Measurements from ENCODE around the gene XIRP1. TPM values are rescaled to one million over a fixed set of nuclear protein-coding genes. Genes with fewer than 3 reads are reported as not detected.

The XIRP1 gene
- total RNA-seq, 1 experiment from 2014 or later, result not detected

Other genes with a start within 250 kb of the XIRP1 start
- gene SCN11A, start 140.7 kb downstream of the XIRP1 start, total RNA-seq (2014; rRNA removed; shearing (Covaris generic)), result 0.10 and 0.11 TPM in 2 replicates
- 31.7 and 43.6 TPM in 2 replicates for gene WDR48, start 140.6 kb downstream of the XIRP1 start, total RNA-seq (2014; rRNA removed; shearing (Covaris generic))
- 45.6 and 46.9 TPM in 2 replicates for gene GORASP1, start 85.0 kb downstream of the XIRP1 start, total RNA-seq (2014; rRNA removed; shearing (Covaris generic))
- gene TTC21A, start 84.9 kb downstream of the XIRP1 start, total RNA-seq (2014; rRNA removed; shearing (Covaris generic)), result 0.90 and 2.7 TPM in 2 replicates
- 13.4 and 16.5 TPM in 2 replicates for gene CSRNP1, start 39.0 kb downstream of the XIRP1 start, total RNA-seq (2014; rRNA removed; shearing (Covaris generic))
- gene CX3CR1, start 87.4 kb upstream of the XIRP1 start, total RNA-seq (2014; rRNA removed; shearing (Covaris generic)), result 0.03 and 1.0 TPM in 2 replicates
- gene CCR8, start 137.1 kb upstream of the XIRP1 start, total RNA-seq (2014; rRNA removed; shearing (Covaris generic)), result 0.15 TPM in 1 of 2 replicates, not detected in the other
- 45.1 and 50.7 TPM in 2 replicates for gene SLC25A38, start 190.8 kb upstream of the XIRP1 start, total RNA-seq (2014; rRNA removed; shearing (Covaris generic))
- gene RPSA, start 214.1 kb upstream of the XIRP1 start, total RNA-seq (2014; rRNA removed; shearing (Covaris generic)), result 3,033 and 3,141 TPM in 2 replicates

Data from H7 (cell line).